Stimulated activated CD8-positive, alpha-beta memory T cell treated with anti-CD3 and anti-CD28 coated beads, Interleukin-4, amount 100 ng/mL, for 1 hour (primary cell): Measurements from ENCODE around the gene ESRRA.

Experiments
- DNase-seq, 2 donors: peaks; one replicate each; pipeline ENCODE4 v3.0.0-alpha.2; 2020; ENCODE audit warnings: low read depth in 2 of 2, low spot score in 1 of 2

The ESRRA gene

GRCh38 chr11:64364435-64364834 is 59.1 kb downstream of the ESRRA start:
- no peak for DNase-seq

DNA sequence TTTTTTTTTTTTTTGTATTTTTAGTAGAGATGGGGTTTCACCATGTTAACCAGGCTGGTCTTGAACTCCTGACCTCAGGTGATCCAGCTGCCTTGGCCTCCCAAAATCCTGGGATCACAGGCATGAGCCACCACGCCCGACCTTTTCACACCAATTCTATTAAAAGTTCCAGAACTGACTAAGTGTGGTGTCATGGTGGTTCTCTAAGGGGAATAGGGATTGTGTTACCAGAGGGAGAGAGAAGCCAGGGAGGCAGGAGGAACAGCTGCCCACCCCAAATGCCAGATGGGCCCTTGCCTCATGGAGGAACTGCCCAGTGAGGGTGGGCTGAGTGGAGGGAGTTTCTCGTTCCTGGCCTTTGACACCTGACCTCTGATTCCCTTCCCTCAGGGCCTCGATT is 59.6 kb downstream of the ESRRA start:
- DNase-seq, result no peak
